KBM-7 (cell line): Measurements from ENCODE around the gene HSD11B2.

ENCODE experiments used
- DNase-seq: peaks from one replicate; pipeline ENCODE4 v3.0.0-alpha.2; 2015
- in situ Hi-C: fragments of 300-500 bp; cut with MboI; formaldehyde crosslinking; loops from 2 replicates; pipeline ENCODE4 v1.14.3; 2020; ENCODE audit warnings: low sequenced_read_pairs, low pct_unique_long_range_greater_than_20kb, mixed read lengths

The HSD11B2 gene

DNA sequence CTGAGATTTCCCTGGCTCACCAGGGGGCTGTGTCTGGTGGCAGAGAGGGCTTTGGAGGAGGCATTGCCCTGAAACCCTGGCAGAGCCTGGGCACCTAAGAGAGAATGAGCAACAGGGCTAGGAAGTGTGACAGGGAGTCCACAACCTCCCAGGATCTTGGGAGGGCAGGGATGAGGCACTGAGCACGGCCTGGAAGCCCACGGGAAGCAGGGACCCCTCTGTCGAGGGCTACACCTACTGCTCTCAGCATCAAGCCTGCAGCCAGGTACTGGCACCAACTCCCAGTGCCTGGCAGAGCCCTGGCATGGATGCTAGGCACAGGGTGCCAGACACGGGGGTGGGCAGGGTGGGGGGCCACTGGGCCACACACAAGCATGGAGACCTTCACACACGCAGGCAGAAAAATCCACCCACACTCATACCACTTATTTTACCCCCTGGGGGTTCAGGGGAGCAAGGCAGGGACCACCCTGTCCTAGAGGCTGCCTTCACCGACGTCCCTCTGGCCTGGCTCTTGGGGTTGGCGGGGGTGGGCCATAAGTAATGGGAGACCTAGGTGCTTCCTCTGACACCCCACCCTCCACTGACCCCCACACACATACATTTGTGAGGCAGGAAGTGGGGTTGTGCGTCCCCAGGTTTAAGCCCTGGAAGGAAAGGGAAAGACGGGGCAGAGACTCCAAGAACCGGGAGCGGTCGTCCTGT lies 970 bp upstream of the HSD11B2 start:
- in situ Hi-C loops, result no loop called here

DNA sequence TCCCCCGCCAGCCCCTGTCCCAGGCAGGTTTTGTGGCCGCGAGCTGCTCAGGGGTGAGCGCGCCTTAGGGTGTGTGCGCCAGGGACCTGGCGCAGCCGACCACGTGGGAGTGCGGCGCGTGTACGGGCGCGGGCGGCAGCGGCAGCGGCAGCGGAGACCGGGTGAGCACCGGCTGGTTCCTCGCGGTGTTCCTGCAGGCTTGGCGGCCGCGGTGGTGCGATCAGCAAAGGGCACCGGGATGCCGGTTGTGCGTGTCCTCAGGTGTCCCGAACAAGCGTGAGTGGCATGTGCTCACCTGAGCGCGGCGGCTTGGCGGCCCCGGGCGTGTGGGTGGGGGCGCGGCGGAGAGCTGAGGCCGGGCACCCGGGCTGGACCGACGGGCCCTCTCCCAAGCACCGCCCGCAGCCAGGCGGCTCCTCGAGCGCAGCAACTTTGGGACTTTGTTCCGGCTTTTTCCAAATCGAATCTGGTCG lies 381 bp upstream of the HSD11B2 start:
- in situ Hi-C loops, result no loop called here

More for the DNA sequence above, 970 bp upstream of the HSD11B2 start:
- no peak for DNase-seq

DNA sequence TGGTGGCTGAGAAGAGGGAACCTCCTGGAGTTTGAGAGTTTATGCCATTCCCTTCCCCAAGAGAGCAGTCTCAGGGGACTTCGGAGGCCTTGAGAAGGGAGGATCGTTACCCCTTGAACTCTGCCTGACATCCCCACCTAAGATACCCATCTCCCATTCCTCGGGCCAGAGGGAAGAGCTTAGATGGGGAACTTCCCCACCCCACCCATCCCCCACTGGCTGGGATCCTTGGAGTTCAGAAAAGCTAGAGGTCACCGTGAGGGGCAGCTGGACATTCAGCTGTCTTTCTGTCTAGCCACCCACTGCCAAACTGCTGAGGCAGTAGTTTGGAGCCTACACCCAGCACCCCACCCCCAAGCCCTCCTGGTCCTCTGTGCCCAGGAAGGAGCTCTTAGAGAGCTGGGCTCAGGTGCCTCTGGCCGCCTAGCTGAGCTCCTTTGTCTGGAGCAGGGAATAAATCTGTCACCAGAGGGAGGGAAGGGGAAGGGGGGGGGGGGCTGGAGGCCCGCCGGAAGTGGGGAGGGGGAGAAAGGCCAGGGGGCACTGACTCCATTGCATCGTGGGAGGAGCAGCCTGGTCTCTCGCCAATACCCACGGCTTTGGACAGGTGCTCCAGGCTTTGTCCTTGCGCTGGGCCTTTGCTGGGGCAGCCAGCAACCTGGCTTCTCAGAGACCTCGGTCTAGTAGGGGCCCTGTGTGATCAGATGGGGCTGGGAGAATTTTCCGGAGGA lies 1.0 kb downstream of the HSD11B2 start:
- no peak for DNase-seq
- in situ Hi-C loops, result no loop called here

More for the DNA sequence above, 381 bp upstream of the HSD11B2 start:
- peak; percentile 50 for DNase-seq

DNA sequence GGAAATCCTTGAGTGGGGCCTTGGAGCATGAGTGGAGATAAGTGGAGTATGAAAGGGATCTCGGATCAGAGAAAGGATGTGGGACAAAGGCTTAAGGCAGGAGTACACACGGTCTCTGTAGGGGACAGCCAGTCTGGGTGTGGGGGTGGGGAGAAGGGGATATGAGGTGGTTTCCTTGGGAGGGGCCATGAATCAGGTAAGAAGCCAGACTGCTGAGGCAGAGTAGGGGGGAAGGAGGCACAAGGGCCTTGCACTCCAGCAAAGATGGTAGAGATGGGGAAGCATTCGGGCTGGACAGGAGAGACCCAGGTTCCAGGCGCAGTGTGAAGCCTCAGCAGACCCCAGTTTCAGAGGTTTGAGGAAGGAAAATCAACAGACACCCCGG lies 1.6 kb downstream of the HSD11B2 start:
- DNase-seq, result no peak
- in situ Hi-C loops, result no loop called here

DNA sequence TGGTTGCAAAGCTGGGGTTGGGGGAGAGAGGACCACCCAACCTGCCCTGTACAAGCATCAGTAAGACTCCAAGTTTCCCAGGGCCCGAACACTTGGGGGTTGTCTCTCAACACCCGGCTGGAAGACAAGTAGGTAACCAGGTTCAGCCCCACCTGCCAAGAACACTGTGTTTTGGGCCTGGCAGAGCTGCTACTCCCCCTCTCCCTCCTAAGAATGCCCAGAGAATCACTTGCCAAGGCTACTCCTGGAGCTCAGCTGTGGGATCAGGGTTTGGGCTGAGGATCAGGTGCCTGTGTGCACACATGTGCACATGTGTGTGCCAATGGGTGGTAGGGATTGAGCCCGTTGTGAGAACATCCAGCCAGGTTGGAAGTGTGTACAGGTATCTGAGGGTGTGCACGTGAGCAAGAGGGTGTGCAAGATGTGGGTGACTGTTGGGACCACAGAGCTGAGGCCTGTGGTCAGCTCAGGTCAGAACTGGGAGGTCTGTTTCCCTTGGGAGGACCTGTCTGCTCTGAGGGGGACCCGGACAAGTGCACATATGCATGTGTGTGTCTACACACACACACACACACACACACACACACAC lies 2.3 kb downstream of the HSD11B2 start:
- in situ Hi-C loops, result no loop called here
- DNase-seq, result no peak

DNA sequence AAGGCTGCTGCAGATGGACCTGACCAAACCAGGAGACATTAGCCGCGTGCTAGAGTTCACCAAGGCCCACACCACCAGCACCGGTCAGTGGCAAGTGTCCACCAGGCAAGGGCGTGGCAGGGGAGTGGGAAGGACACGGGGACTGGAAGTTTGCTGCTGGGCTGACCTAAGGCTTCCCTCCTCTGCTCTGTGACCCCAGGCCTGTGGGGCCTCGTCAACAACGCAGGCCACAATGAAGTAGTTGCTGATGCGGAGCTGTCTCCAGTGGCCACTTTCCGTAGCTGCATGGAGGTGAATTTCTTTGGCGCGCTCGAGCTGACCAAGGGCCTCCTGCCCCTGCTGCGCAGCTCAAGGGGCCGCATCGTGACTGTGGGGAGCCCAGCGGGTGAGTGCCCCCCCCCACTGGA lies 4.8 kb downstream of the HSD11B2 start:
- in situ Hi-C loops, result no loop called here
- no peak for DNase-seq

DNA sequence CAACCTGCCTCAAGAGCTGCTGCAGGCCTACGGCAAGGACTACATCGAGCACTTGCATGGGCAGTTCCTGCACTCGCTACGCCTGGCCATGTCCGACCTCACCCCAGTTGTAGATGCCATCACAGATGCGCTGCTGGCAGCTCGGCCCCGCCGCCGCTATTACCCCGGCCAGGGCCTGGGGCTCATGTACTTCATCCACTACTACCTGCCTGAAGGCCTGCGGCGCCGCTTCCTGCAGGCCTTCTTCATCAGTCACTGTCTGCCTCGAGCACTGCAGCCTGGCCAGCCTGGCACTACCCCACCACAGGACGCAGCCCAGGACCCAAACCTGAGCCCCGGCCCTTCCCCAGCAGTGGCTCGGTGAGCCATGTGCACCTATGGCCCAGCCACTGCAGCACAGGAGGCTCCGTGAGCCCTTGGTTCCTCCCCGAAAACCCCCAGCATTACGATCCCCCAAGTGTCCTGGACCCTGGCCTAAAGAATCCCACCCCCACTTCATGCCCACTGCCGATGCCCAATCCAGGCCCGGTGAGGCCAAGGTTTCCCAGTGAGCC lies 5.8 kb downstream of the HSD11B2 start:
- in situ Hi-C loops, result no loop called here
- DNase-seq, result no peak

DNA sequence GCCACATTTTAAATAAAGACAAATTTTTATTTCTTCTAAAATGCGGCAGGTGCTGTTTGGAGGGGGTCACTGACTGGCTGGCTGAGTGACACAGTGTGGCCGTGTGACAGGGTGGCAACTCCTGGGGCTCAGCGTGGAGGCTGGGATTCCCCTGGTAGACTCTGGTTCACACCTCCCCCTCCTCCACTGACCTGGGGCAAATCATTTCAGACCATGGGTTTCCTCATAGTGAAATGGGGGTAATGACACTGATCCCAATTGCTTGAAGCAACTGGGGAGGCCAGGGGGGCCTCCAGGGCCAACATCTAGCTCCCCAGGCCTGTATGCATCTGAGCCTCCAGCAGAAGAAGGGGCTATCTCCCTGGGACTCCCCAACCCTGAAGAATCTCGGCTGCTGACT lies 6.6 kb downstream of the HSD11B2 start:
- in situ Hi-C loops, result no loop called here

DNA sequence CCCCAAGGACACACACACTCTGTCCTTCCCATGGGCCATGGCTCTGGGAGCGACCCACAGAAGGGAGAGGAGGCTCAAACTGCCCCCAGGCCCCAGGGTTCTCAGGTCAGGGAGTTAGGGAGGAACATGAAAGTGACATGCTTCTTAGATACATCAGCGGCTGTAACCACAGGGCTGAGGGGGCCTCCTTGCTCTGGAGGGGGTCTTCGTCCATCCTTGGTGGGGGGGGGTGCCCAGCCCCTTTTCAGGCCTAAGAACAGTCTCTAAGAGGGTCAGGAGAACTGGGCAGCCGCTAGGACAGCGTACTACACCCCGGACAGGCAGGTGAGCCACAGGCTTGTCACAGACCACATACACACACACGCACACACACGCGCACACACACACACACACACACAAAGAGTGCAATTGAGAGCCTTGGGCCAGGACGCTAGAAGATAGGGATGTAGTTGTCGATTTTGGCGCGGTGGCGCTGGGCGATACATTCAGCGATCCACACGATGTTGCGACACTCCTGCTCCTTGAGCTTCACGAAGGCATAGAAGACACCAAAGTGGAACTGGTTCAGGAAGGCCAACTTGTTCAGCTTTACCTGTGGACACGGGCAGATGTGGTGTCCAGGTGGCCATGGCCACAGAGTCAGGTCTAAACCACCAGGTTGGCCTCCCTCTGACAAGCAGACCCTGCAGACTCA lies 7.3 kb downstream of the HSD11B2 start:
- in situ Hi-C loops, result no loop called here
- no peak for DNase-seq

More for the DNA sequence above, 6.6 kb downstream of the HSD11B2 start:
- no peak for DNase-seq

DNA sequence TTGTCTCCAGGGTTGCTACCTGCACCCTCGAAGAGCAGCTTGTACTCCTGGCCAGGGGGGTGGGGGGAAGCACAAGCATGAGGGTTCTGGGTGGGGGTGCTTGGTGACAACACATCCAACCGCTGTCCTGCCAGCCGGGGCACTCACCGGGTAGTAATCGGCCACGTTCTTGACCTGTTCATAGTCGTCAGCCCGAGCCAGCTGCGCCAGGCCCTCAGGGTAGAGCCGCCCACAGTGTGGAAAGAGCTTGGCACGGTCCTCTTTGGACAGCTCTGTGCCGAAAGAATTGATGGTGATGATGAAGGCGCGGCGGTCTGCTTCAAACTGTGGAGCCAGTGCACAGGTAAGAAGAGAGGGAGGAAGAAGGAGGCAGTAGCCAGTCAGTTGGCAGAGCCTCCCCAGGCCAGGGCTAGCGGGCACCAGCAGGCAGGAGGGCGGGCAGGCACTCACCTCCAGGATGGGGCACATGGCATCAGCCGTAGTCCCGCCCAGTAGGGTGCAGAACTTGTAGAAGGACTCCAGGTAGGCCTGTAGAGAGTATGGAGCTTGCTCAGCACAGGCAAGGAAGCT lies 8.0 kb downstream of the HSD11B2 start:
- no peak for DNase-seq
- in situ Hi-C loops, result no loop called here

DNA sequence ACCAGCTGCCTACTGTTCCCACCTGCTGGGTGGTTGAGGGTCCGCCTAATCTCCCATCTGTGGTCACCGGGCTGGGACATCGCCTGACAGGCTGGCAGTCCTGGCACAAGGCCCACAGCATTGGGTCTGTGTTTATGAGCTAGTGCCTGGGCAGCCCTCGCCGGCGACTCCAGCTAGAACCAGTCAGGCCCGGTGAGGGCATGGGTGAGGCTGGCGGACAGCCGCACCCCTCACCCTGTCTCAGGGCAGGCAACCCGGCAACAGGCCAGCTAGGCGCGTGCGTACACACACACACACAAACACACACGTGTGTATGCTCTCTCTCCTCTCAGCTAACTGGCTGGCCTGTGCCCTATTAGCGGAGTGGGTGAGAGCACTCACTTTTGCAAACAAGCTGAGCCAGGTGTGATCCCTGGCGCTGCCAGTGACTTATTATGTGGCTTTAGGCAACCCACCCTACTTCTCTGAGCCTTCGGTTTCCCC lies 10.4 kb downstream of the HSD11B2 start:
- in situ Hi-C loops, result no loop called here
- no peak for DNase-seq

DNA sequence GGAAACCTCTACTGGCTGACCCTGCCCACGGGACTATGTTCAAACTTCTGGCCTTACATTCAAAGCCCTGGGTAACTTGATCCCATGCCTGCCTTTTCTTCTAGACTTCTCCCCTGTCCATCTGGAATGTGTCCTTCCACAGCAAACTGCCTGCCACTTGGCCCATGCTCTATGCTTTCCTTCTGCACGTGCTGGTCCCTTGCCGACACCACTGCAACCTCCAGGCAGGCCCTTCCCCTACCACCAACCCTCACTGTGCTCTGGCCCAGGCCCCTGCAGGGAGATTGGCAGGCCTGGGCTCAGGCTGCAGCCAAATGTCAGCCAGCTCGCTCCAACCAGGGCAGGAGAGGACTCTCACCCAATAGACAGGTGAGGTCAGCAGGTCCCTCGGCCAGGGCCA lies 11.0 kb downstream of the HSD11B2 start:
- in situ Hi-C loops, result no loop called here
- no peak for DNase-seq

DNA sequence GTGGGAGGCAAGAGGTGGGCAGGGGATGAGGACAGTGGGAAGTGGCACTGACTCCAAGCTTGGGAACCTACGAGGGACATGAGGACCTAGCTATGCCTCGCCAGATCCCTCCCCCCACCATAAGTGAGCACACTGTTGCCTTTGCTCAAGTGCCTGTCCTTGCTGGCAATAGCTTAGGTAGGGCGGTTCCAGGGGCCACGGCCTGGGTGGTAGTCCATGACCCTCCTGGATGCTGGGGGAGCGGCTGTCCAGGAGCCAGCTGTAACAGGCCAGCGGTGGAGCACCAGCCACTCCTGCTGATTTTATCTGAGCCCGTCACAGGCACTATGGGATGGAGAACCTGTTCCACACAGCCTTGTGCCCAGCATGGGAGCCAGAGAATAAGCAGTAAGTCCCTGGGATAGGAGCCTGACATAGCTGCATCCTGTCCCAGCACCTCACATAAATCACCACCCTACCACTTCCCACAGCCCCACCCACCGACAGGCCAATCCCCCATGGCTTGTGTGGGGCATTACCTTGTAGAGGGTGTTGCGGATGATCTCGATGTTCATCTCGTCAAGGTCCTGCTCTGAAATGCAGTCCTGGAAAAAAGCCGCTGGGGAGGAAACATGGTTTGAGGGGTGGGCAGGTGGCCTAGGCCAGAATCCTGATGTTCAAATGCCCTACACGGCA lies 11.8 kb downstream of the HSD11B2 start:
- in situ Hi-C loops, result no loop called here
- DNase-seq, result no peak

DNA sequence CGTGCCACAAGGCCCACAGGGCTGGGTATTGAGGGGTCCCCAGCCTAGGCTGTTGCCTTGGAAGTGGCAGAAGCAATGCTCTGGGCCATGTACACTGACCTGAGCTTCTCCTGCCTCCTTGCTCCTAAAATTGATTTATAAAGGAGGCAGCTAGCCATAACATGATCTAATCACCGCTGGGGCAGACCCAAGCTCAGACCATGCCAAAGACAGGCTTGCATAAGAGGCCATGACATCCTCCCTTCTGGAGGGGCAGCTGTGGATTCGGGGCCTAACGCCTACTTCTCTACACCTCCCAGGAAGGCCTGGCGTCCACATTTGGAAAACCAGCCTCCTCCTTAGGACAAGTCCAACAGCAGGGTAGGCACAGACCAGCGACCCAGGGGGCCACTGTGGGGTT lies 12.3 kb downstream of the HSD11B2 start:
- in situ Hi-C loops, result no loop called here
- DNase-seq, result no peak

DNA sequence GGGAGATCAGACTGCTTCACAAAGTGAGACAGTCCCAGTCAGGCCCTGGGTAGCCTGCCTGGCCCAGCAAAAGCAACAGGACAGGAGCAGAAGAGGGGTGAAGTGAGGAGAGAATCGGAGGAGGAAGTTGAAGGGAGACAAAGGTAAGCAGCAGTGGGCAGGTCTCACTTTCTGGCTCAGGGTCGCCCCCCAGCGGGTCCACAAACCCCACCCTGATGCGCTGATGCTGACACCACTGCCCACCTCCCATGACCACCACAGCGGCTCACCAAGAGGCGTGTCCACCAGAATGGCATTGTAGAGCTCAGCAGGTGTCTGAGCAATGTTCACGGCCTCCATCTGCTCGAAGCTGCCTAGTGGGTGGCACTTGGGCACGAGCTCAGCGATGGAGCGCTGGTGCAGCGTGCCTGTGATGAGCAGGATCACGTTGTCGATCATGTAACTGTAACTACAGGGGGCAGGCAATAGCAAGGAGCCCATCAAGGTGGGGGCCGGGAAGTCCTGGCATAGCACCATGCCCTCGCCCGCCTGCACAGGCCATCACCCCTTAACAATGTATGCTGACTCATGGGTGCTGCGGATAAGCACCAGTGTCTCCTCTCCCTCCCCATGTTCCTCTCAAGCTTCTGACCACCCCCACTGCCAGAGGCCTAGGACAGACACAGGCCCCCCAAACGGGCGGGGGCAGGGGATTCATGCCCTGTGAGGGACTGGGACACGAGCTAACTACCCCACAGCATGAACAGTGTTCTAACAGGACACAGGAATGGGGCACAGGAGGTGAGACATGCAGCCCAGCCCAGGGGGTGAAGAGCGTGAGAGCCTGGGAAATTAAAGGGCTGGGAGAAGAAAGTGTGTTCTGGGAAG lies 13.6 kb downstream of the HSD11B2 start:
- DNase-seq, result no peak
- in situ Hi-C loops, result no loop called here

DNA sequence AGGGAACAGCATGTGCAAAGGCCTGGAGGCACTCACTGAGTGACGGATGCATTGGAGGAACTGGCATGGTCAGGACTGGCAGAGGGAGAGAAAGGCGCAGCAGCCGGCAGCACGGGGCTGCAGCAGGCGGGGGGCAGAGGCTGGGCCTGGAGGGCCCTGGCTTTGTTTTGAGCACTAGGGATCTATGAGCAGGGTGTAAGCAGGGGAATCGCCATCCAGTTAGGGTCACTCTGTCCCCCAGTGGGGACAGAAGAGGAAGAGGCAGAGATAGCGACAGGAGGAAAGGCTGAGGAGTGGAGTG lies 14.2 kb downstream of the HSD11B2 start:
- DNase-seq, result no peak
- in situ Hi-C loops, result no loop called here

DNA sequence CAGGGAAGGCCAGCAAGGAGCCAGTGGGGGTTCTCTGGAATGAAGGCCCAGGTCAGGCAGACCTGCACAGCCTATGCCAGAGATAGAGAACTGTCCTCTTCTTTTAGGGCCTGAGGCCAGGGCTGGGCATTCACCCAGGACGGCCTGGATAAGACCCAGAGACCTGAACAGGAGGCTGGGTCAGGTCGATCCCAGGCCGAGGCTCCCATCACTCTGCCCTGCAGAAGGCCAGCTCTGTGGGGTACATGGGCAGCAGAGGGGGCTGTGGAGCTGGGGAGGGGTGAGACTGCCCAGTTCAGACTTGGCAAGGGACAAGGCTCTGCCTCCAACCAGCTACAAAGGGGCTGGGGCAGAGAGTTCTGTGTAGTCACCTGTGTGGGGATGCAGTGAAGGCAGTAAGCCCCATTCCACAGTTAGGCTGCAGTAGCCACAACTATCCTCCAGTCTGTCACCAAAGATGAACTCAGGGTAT lies 14.6 kb downstream of the HSD11B2 start:
- no peak for DNase-seq
- in situ Hi-C loops, result no loop called here
